Right cardiac atrium (tissue), 5 donors: ENCODE measurements around the gene MUCL3. TPM values are rescaled to one million over a fixed set of nuclear protein-coding genes. Genes with fewer than 3 reads are reported as not detected.
"Not testable (repeated sequence)": the region's sequence is repeated elsewhere in the genome, so short reads cannot be mapped to it uniquely, and the experiment has no call there.

Experiments
- ATAC-seq, 2 donors: fragments of 200-7000 bp; cut with Tn5 transposase; one replicate each; pipeline versions ENCODE4 v1.8.0 to v1.9.1; 2020; ENCODE audit warnings: moderate library complexity in 2 of 2, mild to moderate bottlenecking in 1 of 2
- DNase-seq, 3 donors: peaks; one replicate each; pipeline ENCODE4 v3.0.0-alpha.2; 2020
- H3K27ac ChIP-seq: one replicate; pipeline ENCODE4 v1.5.1; 2013; ENCODE audit warnings: mild to moderate bottlenecking, low read length, control low read depth, moderate library complexity
- H3K27me3 ChIP-seq: one replicate; pipeline ENCODE4 v1.6.1; 2013; ENCODE audit not compliant: control insufficient read depth, insufficient read depth
- H3K4me1 ChIP-seq: one replicate; pipeline ENCODE4 v1.6.1; 2013; ENCODE audit warnings: low read length; ENCODE audit not compliant: control insufficient read depth, insufficient read depth
- H3K4me3 ChIP-seq: one replicate; pipeline ENCODE4 v1.5.1; 2013; ENCODE audit warnings: low read length, control low read depth
- H3K9me3 ChIP-seq: one replicate; pipeline ENCODE4 v1.6.1; 2013; ENCODE audit warnings: low read length; ENCODE audit not compliant: control insufficient read depth
- WGBS: extraction: QIAGEN DNeasy Blood & Tissue Kit; methylation state at CpG from one replicate; pipeline ENCODE4 v1.1.7; 2013; 5-methylcytosine and 5-hydroxymethylcytosine counted together
- intact Hi-C, 4 donors: fragments of 100-400 bp; cut with DNase I; formaldehyde crosslinking; loops; one replicate each; pipeline versions ENCODE4 v1.11.0 to v1.14.0; 2022 to 2023
- polyA plus RNA-seq: library from polyadenylated mRNA; stranded (reverse); fragments of 200-250 nt; gene quantifications from one replicate; pipeline ENCODE4 v1.2.3, GENCODE V29; 2013
- total RNA-seq, 4 donors: library from RNA; stranded (reverse); fragmentation: NEBNext Ultra II Directional; extraction: Animal tissue kit (Norgen Biotek cat#: 25700); gene quantifications; one replicate each; pipeline ENCODE4 v1.2.1, GENCODE V29; 2021
- donor health status: healthy with polysubstance abuse.
- donor health status: DM: no; HTN: yes; CAD: no.
- donor health status: DM: no; HTN: no; CAD: no.
- donor health status: DM: no; HTN: yes; CAD: no; lungs with severe emphysema.
- donor health status: DM: yes; HTN: yes; CAD: no.

MUCL3 gene
- total and polyA plus RNA-seq, 5 donors, result not detected

GRCh38 chr6:30985490-30985889, 44.7 kb downstream of the MUCL3 start:
- ATAC-seq, result no peak
- H3K27me3 ChIP-seq, result no peaks in the 10 kb centered on the region

GRCh38 chr6:30987304-30987703, 46.5 kb downstream of the MUCL3 start:
- DNase-seq (no peak), ATAC-seq (no peak)
- H3K4me3 ChIP-seq, result no peak overlapping the region
- no peaks in the 10 kb centered on the region for H3K27me3 ChIP-seq
- WGBS, result 87% methylated on average over 6 of the region's 6 CpGs
- H3K27ac ChIP-seq, result no peak overlapping the region
- intact Hi-C loops, result no loop called here
- no peaks in the 10 kb centered on the region for H3K9me3 ChIP-seq
- no peaks in the 10 kb centered on the region for H3K4me1 ChIP-seq

More at GRCh38 chr6:30985490-30985889, 44.7 kb downstream of the MUCL3 start:
- no peaks in the 10 kb centered on the region for H3K9me3 ChIP-seq
- intact Hi-C loops, result no loop called here
- WGBS, result 76% methylated on average over 5 of the region's 5 CpGs
- no peaks in the 10 kb centered on the region for H3K4me1 ChIP-seq
- no peak overlapping the region for H3K4me3 ChIP-seq
- H3K27ac ChIP-seq, result no peak overlapping the region
- DNase-seq, result no peak

GRCh38 chr6:30988209-30988825, 47.5 kb downstream of the MUCL3 start:
- Histone ChIP-seq H3K4me3 (no peak overlapping the region), H3K9me3 (no peaks in the 10 kb centered on the region), H3K27ac (no peak overlapping the region), H3K4me1 (no peaks in the 10 kb centered on the region), H3K27me3 (no peaks in the 10 kb centered on the region)
- WGBS, result 63% methylated on average over 9 of the region's 9 CpGs
- DNase-seq, result no peak
- no peak for ATAC-seq
- intact Hi-C loops, result no loop called here

- DNase-seq, result no peak
- ATAC-seq, result no peak
- WGBS, result 63% methylated on average over 8 of the region's 8 CpGs
- Histone ChIP-seq H3K27ac (no peak overlapping the region), H3K9me3 (no peaks in the 10 kb centered on the region), H3K4me1 (no peaks in the 10 kb centered on the region), H3K4me3 (no peak overlapping the region), H3K27me3 (no peaks in the 10 kb centered on the region)
- intact Hi-C loops, result no loop called here
Observed at GRCh38 chr6:30990422-30991086, 49.8 kb downstream of the MUCL3 start.

GRCh38 chr6:30991891-30992290, 51.1 kb downstream of the MUCL3 start:
- Histone ChIP-seq H3K27me3 (no peaks in the 10 kb centered on the region), H3K4me1 (no peaks in the 10 kb centered on the region), H3K4me3 (no peak overlapping the region), H3K27ac (no peak overlapping the region), H3K9me3 (no peaks in the 10 kb centered on the region)
- 80% methylated on average over 2 of the region's 2 CpGs for WGBS
- no peak for ATAC-seq
- intact Hi-C loops, result no loop called here
- no peak for DNase-seq

- intact Hi-C loops, result no loop called here
- no peak overlapping the region for H3K27ac ChIP-seq
- 95% methylated on average over 2 of the region's 2 CpGs for WGBS
Observed at GRCh38 chr6:30997301-30997700, 56.5 kb downstream of the MUCL3 start.

GRCh38 chr6:30998785-30999184, 58.0 kb downstream of the MUCL3 start:
- DNase-seq (no peak), ATAC-seq (no peak)
- no peaks in the 10 kb centered on the region for H3K27me3 ChIP-seq
- H3K4me3 ChIP-seq, result no peak overlapping the region
- 59% methylated on average over 5 of the region's 5 CpGs for WGBS
- no peaks in the 10 kb centered on the region for H3K4me1 ChIP-seq
- H3K9me3 ChIP-seq, result no peaks in the 10 kb centered on the region
- intact Hi-C loops, result no loop called here
- H3K27ac ChIP-seq, result no peak overlapping the region

More at GRCh38 chr6:30997301-30997700, 56.5 kb downstream of the MUCL3 start:
- no peak for ATAC-seq
- no peak overlapping the region for H3K4me3 ChIP-seq
- no peaks in the 10 kb centered on the region for H3K27me3 ChIP-seq
- no peak for DNase-seq
- no peaks in the 10 kb centered on the region for H3K4me1 ChIP-seq
- no peaks in the 10 kb centered on the region for H3K9me3 ChIP-seq

- H3K27ac ChIP-seq, DNase-seq, intact Hi-C loops, ATAC-seq, H3K4me3 ChIP-seq, H3K9me3 ChIP-seq, H3K27me3 ChIP-seq, H3K4me1 ChIP-seq: not testable (repeated sequence)
- 93% methylated on average over 39 of the region's 39 CpGs for WGBS
Observed at GRCh38 chr6:31000067-31000860, 59.5 kb downstream of the MUCL3 start.

GRCh38 chr6:31001281-31001888, 60.6 kb downstream of the MUCL3 start:
- intact Hi-C loops, result no loop called here
- WGBS, result 86% methylated on average over 13 of the region's 13 CpGs
- Histone ChIP-seq H3K9me3 (no peaks in the 10 kb centered on the region), H3K4me3 (no peak overlapping the region), H3K4me1 (peaks cover 3% of the 10 kb centered on the region), H3K27me3 (no peaks in the 10 kb centered on the region), H3K27ac (no peak overlapping the region)
- ATAC-seq (no peak), DNase-seq (no peak)

- no peak overlapping the region for H3K27ac ChIP-seq
- DNase-seq (no peak), ATAC-seq (no peak)
- WGBS, result 69% methylated on average over 2 of the region's 2 CpGs
- no peaks in the 10 kb centered on the region for H3K27me3 ChIP-seq
- peaks cover 3% of the 10 kb centered on the region for H3K4me1 ChIP-seq
- intact Hi-C loops, result no loop called here
- H3K9me3 ChIP-seq, result no peaks in the 10 kb centered on the region
- H3K4me3 ChIP-seq, result no peak overlapping the region
Observed at GRCh38 chr6:31002471-31002870, 61.7 kb downstream of the MUCL3 start.
